RWPE1 (cell line): ENCODE data around the gene POU2F3.

Source experiments
- CTCF ChIA-PET: fragments of 350-600 bp; sonication (Branson Sonifier 250); formaldehyde crosslinking; extraction: SDS; loops from one replicate; lab custom pipeline; 2021; lab: Yijun Ruan, JAX
- POLR2A ChIA-PET: fragments of 400-600 bp; formaldehyde crosslinking; extraction: SDS; loops from one replicate; lab custom pipeline; 2020; ENCODE audit warnings: antibody characterized with exemption; ENCODE audit not compliant: low non-redundant PET; lab: Yijun Ruan, JAX
- DNase-seq: peaks from one replicate; pipeline ENCODE4 v3.0.0; 2012; ENCODE audit warnings: low spot score
- H3K27ac ChIP-seq: fragments of 450-650 bp; 2 replicates; pipeline ENCODE4 v1.5.1; 2017
- CTCF ChIP-seq: fragments of 450-650 bp; conservative IDR thresholded peaks from 2 replicates; pipeline ENCODE4 v1.5.1; 2017; ENCODE audit warnings: low read depth, mild to moderate bottlenecking

POU2F3 gene

GRCh38 chr11:120283124-120283523 lies 43.2 kb downstream of the POU2F3 start:
- H3K27ac ChIP-seq, result no peak overlapping the region
- TF ChIP-seq CTCF, result no peak
- ChIA-PET POLR2A (interaction anchor here (0.7 kb wide), 1 partner anchor 69 kb away, joined by 9 read pairs; no protein-coding TSS in a partner anchor), CTCF (interaction anchor here (0.6 kb wide), 1 partner anchor 51 kb away, joined by 4 read pairs; no protein-coding TSS in a partner anchor)
- no peak for DNase-seq

GRCh38 chr11:120284272-120284671 lies 44.3 kb downstream of the POU2F3 start:
- TF ChIP-seq CTCF, result no peak
- CTCF ChIA-PET, result interaction anchor here (0.5 kb wide), 1 partner anchor 22 kb away, joined by 3 read pairs; no protein-coding TSS in a partner anchor
- no peak for DNase-seq
- POLR2A ChIA-PET, result no interaction called here
- no peak overlapping the region for H3K27ac ChIP-seq

DNA sequence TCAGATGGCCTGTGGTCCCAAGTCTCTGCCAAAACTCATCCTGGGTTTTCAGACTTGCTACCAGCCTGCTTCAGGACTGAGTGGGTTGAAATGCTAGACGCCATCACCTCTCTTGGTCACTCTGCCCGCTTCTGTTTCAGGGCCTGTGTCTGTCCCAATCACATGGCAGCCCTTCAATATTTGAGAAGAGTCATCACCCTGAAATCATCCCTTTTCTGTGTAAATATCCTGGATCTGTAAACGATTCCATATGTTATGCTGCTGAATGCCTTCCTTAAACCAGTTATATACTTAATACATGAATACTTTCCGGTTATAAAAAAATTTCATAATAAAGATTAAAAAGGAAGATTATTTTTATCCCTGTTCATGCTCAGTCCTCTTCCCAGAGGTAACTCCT lies 45.3 kb downstream of the POU2F3 start:
- DNase-seq, result no peak
- CTCF ChIA-PET, result no interaction called here
- no peak overlapping the region for H3K27ac ChIP-seq
- TF ChIP-seq CTCF, result no peak
- POLR2A ChIA-PET, result no interaction called here

DNA sequence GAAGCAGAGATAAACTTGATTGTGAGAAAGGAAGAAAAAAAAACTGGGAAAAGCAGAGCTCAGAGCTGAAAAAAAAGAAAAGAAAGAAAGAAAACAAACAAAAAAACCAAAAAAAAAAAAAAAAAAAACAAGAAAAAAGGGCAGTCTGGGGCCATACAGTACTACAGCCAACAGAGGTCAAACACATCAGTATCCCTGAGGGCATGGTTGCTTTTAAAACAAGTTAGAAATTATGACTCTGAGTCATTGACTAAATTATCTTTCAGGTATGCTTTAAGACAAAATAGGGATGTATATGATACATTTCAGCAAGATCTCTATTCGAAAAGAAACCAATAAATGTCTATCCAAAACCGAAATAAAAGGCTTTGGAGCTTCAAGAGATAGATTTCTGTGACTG lies 48.1 kb downstream of the POU2F3 start:
- no peak overlapping the region for H3K27ac ChIP-seq
- no peak for TF ChIP-seq CTCF
- POLR2A ChIA-PET, result no interaction called here
- DNase-seq, result no peak
- CTCF ChIA-PET, result interaction anchor here (0.6 to 1.1 kb wide), 2 partner anchors 12 to 51 kb away, joined by 3 to 4 read pairs; no protein-coding TSS in a partner anchor

DNA sequence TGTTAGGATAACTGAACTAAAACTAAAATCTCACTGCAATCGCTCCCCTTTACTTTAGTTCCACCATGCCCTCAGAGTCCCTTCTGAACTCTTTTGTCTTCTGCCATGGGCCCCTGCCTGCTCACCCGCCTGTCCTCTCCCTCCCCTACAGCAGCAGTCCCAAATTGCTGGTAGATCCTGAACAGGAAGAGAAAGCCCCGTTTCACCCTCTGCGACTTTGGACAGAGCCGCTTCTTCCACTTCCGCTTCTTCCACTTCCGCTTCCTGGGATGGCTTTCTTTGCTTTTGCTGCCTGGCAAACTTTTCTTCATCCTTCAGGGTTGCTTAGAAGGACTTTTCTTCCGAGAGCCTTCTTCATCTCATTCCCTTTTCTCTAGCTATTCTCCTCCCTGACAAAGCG lies 49.5 kb downstream of the POU2F3 start:
- POLR2A ChIA-PET, result no interaction called here
- DNase-seq, result no peak
- CTCF ChIA-PET, result interaction anchor here (0.9 to 1.1 kb wide), 2 partner anchors 11 to 54 kb away, joined by 3 to 4 read pairs; no protein-coding TSS in a partner anchor
- H3K27ac ChIP-seq, result no peak overlapping the region
- no peak for TF ChIP-seq CTCF

GRCh38 chr11:120290956-120291355 lies 51.0 kb downstream of the POU2F3 start:
- ChIA-PET POLR2A (no interaction called here), CTCF (no interaction called here)
- DNase-seq, result no peak
- TF ChIP-seq CTCF, result no peak
- no peak overlapping the region for H3K27ac ChIP-seq
